Fibroblast of lung (primary cell): Measurements from ENCODE around the gene COL3A1.

Experiments used
- EZH2 ChIP-seq: IDR thresholded peaks from 2 replicates; pipeline ENCODE4 v1.5.1; 2012; ENCODE audit warnings: low read length, control low read depth, mild to moderate bottlenecking; ENCODE audit errors: missing control alignments
- TF ChIP-seq, protein P1 (sequence below), 2 donors: IDR thresholded peaks in 1 of 2; conservative IDR thresholded peaks in 1 of 2; 1 replicate in 1 of 2; 2 replicates in 1 of 2; pipeline ENCODE4 v1.5.1; 2011 to 2012; ENCODE audit warnings: low read length in 2 of 2, control low read depth in 1 of 2, inconsistent platforms in 1 of 2, low read depth in 1 of 2, mild to moderate bottlenecking in 1 of 2

DNA sequence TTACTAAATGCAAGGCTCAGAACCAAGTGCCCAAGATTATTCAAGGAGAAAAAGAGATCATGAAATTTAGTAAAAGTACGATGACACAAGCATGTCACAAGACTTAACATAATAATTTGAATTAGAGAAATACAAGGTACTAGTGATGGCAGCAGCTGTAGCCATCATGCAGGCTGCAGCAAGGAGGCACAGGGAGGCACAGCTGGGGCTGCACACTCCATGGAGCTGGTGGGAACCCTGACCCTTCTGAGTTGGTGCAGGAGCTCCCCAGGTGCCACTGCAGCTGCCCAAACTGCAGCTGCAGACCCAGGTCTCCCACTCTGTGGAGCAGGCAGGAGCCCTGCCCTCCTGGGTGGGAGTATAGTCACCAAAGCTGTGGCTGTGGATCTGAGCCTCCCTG is 46.0 kb downstream of the COL3A1 start:
- TF ChIP-seq EZH2 = no peak
- TF ChIP-seq, protein P1, sequence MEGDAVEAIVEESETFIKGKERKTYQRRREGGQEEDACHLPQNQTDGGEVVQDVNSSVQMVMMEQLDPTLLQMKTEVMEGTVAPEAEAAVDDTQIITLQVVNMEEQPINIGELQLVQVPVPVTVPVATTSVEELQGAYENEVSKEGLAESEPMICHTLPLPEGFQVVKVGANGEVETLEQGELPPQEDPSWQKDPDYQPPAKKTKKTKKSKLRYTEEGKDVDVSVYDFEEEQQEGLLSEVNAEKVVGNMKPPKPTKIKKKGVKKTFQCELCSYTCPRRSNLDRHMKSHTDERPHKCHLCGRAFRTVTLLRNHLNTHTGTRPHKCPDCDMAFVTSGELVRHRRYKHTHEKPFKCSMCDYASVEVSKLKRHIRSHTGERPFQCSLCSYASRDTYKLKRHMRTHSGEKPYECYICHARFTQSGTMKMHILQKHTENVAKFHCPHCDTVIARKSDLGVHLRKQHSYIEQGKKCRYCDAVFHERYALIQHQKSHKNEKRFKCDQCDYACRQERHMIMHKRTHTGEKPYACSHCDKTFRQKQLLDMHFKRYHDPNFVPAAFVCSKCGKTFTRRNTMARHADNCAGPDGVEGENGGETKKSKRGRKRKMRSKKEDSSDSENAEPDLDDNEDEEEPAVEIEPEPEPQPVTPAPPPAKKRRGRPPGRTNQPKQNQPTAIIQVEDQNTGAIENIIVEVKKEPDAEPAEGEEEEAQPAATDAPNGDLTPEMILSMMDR (conservative IDR thresholded peaks at IDR 0.05 in 1 of 2, IDR thresholded peaks at IDR 0.05 in 1 of 2; ENCODE audit: low read depth in 1 of 2, low read length in 2 of 2) = no peak
